KMS-11 (cell line): ENCODE measurements around the gene PLAAT3.
A peak's percentile ranks its signal among the peaks of the same experiment; 100 is the strongest.

Source experiments
- H2AFZ ChIP-seq: fragments of 200-600 bp; sonication (generic); 2 replicates; pipeline ENCODE4 v1.6.1; 2016; ENCODE audit warnings: antibody characterized with exemption, mixed run types, low read depth
- H3K27ac ChIP-seq: fragments of 200-600 bp; sonication (generic); 2 replicates; pipeline ENCODE4 v1.6.1; 2016; ENCODE audit warnings: mild to moderate bottlenecking, mixed run types
- H3K27me3 ChIP-seq: fragments of 200-600 bp; sonication (generic); 2 replicates; pipeline ENCODE4 v1.6.1; 2017; ENCODE audit warnings: mild to moderate bottlenecking, low read depth, mixed run types, moderate library complexity; ENCODE audit not compliant: insufficient read depth
- H3K36me3 ChIP-seq: fragments of 200-600 bp; sonication (generic); 2 replicates; pipeline ENCODE4 v1.6.1; 2017; ENCODE audit warnings: mild to moderate bottlenecking, mixed run types; ENCODE audit not compliant: insufficient read depth
- H3K4me1 ChIP-seq: fragments of 200-600 bp; sonication (generic); 2 replicates; pipeline ENCODE4 v1.6.1; 2016; ENCODE audit warnings: mild to moderate bottlenecking, low read depth, mixed run types; ENCODE audit not compliant: poor library complexity, severe bottlenecking
- H3K4me2 ChIP-seq: fragments of 200-600 bp; sonication (generic); 2 replicates; pipeline ENCODE4 v1.7.0; 2016; ENCODE audit warnings: mild to moderate bottlenecking, mixed run types
- H3K4me3 ChIP-seq: fragments of 200-600 bp; sonication (generic); IDR thresholded peaks from 2 replicates; pipeline ENCODE4 v1.6.1; 2017; ENCODE audit warnings: low read depth, low read length, mixed read lengths; ENCODE audit not compliant: insufficient read depth
- H3K79me2 ChIP-seq: fragments of 200-600 bp; sonication (generic); 2 replicates; pipeline ENCODE4 v1.6.1; 2016; ENCODE audit warnings: low read depth, mixed run types; ENCODE audit not compliant: insufficient read depth
- H3K9ac ChIP-seq: fragments of 200-600 bp; sonication (generic); 2 replicates; pipeline ENCODE4 v1.6.1; 2016; ENCODE audit warnings: mild to moderate bottlenecking, mixed run types
- H4K20me1 ChIP-seq: fragments of 200-600 bp; sonication (generic); 2 replicates; pipeline ENCODE4 v1.6.1; 2016; ENCODE audit warnings: mild to moderate bottlenecking, mixed run types; ENCODE audit not compliant: insufficient read depth
- CTCF ChIP-seq: fragments of 200-600 bp; sonication (generic); conservative IDR thresholded peaks from 2 replicates; pipeline ENCODE4 v1.6.1; 2017; ENCODE audit warnings: low read depth, mild to moderate bottlenecking, antibody characterized with exemption, low read length, moderate library complexity, mixed read lengths

Gene PLAAT3

GRCh38 chr11:63535734-63536133 is 78.5 kb downstream of the PLAAT3 start:
- Histone ChIP-seq H3K9ac (peak overlapping the region; percentile 48; the same call in 1 of the 2 replicates), H3K27me3 (no peaks in the 10 kb centered on the region), H3K4me1 (peaks cover 79% of the 10 kb centered on the region), H3K36me3 (no peaks in the 10 kb centered on the region), H3K27ac (peak overlapping the region; percentile 80), H2AFZ (peak overlapping the region; percentile 11; the same call in 1 of the 2 replicates), H3K79me2 (no peaks in the 10 kb centered on the region), H3K4me3 (no peak overlapping the region), H4K20me1 (no peaks in the 10 kb centered on the region), H3K4me2 (peak overlapping the region; percentile 90)
- no peak for TF ChIP-seq CTCF

GRCh38 chr11:63534895-63535461 is 79.3 kb downstream of the PLAAT3 start:
- Histone ChIP-seq H3K36me3 (no peaks in the 10 kb centered on the region), H4K20me1 (no peaks in the 10 kb centered on the region), H3K27me3 (no peaks in the 10 kb centered on the region), H3K4me2 (peak overlapping the region; percentile 90), H3K79me2 (no peaks in the 10 kb centered on the region), H2AFZ (peak overlapping the region; percentile 11; the same call in 1 of the 2 replicates), H3K27ac (peak overlapping the region; percentile 80), H3K4me1 (peaks cover 81% of the 10 kb centered on the region), H3K4me3 (no peak overlapping the region), H3K9ac (peak overlapping the region; percentile 48; the same call in 1 of the 2 replicates)
- no peak for TF ChIP-seq CTCF

- peak overlapping the region; percentile 90 for H3K4me2 ChIP-seq
- H3K79me2 ChIP-seq: no peaks in the 10 kb centered on the region
- peaks cover 88% of the 10 kb centered on the region for H3K4me1 ChIP-seq
- no peak for TF ChIP-seq CTCF
- peak overlapping the region; percentile 48; the same call in 1 of the 2 replicates for H3K9ac ChIP-seq
- peak overlapping the region; percentile 80 for H3K27ac ChIP-seq
- H3K4me3 ChIP-seq: no peak overlapping the region
- no peaks in the 10 kb centered on the region for H3K36me3 ChIP-seq
- H4K20me1 ChIP-seq: no peaks in the 10 kb centered on the region
- no peaks in the 10 kb centered on the region for H3K27me3 ChIP-seq
- peak overlapping the region; percentile 11; the same call in 1 of the 2 replicates for H2AFZ ChIP-seq
Measured at GRCh38 chr11:63534076-63534475, 80.2 kb downstream of the PLAAT3 start.

GRCh38 chr11:63532799-63533475 is 81.3 kb downstream of the PLAAT3 start:
- no peak for TF ChIP-seq CTCF
- Histone ChIP-seq H3K4me3 (no peak overlapping the region), H3K9ac (no peak overlapping the region), H3K27me3 (no peaks in the 10 kb centered on the region), H3K4me2 (peak overlapping the region; percentile 90), H3K27ac (peak overlapping the region; percentile 80), H4K20me1 (no peaks in the 10 kb centered on the region), H3K4me1 (peaks cover 82% of the 10 kb centered on the region), H3K79me2 (no peaks in the 10 kb centered on the region), H2AFZ (0 out of 2 replicates have a peak overlapping the region, but pooled peaks have one; percentile 32), H3K36me3 (no peaks in the 10 kb centered on the region)
